ACHN (cell line): ENCODE results near the gene GPR148.

Experiments used
- DNase-seq: peaks from one replicate; pipeline ENCODE4 v3.0.0-alpha.2; 2015
- in situ Hi-C: cut with HindIII; loops from 2 replicates; pipeline ENCODE4 v1.10.0; 2017; ENCODE audit warnings: low sequenced_read_pairs, low pct_ligation_motif_present, low pct_unique_long_range_greater_than_20kb

Gene GPR148

GRCh38 chr2:130744287-130745117 is 15.6 kb downstream of the GPR148 start:
- DNase-seq: no peak
- in situ Hi-C loops: no loop called here

GRCh38 chr2:130749078-130749477 is 20.2 kb downstream of the GPR148 start:
- in situ Hi-C loops: no loop called here
- no peak for DNase-seq

GRCh38 chr2:130749641-130750040 is 20.8 kb downstream of the GPR148 start:
- no peak for DNase-seq
- in situ Hi-C loops: no loop called here

- DNase-seq: no peak
- in situ Hi-C loops: no loop called here
These were observed 25.9 kb downstream of the GPR148 start for GRCh38 chr2:130754811-130755210.

GRCh38 chr2:130755256-130756052 is 26.6 kb downstream of the GPR148 start, which contains the start of gene AMER3:
Gene AMER3 (plus strand): TSS chr2:130755540. CDS start chr2:130762073, 6,533 bp downstream.
- no peak for DNase-seq
- in situ Hi-C loops: no loop called here

GRCh38 chr2:130756053-130756873 is 27.4 kb downstream of the GPR148 start:
- DNase-seq: peak; percentile 39
- in situ Hi-C loops: no loop called here

GRCh38 chr2:130756874-130757668 is 28.2 kb downstream of the GPR148 start:
- in situ Hi-C loops: no loop called here

GRCh38 chr2:130759906-130760753 is 31.3 kb downstream of the GPR148 start:
- in situ Hi-C loops: no loop called here
- DNase-seq: peak; percentile 32

More at GRCh38 chr2:130756874-130757668, 28.2 kb downstream of the GPR148 start:
- no peak for DNase-seq

- DNase-seq: no peak
- in situ Hi-C loops: no loop called here
These were observed 32.2 kb downstream of the GPR148 start for GRCh38 chr2:130760754-130761751.

GRCh38 chr2:130762031-130762909 is 33.4 kb downstream of the GPR148 start:
- in situ Hi-C loops: no loop called here
- no peak for DNase-seq

- in situ Hi-C loops: no loop called here
- no peak for DNase-seq
These were observed 34.1 kb downstream of the GPR148 start for GRCh38 chr2:130762910-130763385.

- no peak for DNase-seq
- in situ Hi-C loops: no loop called here
These were observed 34.5 kb downstream of the GPR148 start for GRCh38 chr2:130763405-130763804.

- in situ Hi-C loops: no loop called here
- no peak for DNase-seq
These were observed 35.4 kb downstream of the GPR148 start for GRCh38 chr2:130764035-130764820.

- no peak for DNase-seq
- in situ Hi-C loops: no loop called here
These were observed 35.9 kb downstream of the GPR148 start for GRCh38 chr2:130764821-130765115.

GRCh38 chr2:130765464-130765863 is 36.6 kb downstream of the GPR148 start:
- no peak for DNase-seq
- in situ Hi-C loops: no loop called here
